Measurements from ENCODE around the gene TIMM50. TPM values are rescaled to one million over a fixed set of nuclear protein-coding genes. Genes with fewer than 3 reads are reported as not detected.

TIMM50 gene
- total and polyA plus RNA-seq, 8 donors, result 15.2 to 40.4 (median 22.3) TPM

DNA sequence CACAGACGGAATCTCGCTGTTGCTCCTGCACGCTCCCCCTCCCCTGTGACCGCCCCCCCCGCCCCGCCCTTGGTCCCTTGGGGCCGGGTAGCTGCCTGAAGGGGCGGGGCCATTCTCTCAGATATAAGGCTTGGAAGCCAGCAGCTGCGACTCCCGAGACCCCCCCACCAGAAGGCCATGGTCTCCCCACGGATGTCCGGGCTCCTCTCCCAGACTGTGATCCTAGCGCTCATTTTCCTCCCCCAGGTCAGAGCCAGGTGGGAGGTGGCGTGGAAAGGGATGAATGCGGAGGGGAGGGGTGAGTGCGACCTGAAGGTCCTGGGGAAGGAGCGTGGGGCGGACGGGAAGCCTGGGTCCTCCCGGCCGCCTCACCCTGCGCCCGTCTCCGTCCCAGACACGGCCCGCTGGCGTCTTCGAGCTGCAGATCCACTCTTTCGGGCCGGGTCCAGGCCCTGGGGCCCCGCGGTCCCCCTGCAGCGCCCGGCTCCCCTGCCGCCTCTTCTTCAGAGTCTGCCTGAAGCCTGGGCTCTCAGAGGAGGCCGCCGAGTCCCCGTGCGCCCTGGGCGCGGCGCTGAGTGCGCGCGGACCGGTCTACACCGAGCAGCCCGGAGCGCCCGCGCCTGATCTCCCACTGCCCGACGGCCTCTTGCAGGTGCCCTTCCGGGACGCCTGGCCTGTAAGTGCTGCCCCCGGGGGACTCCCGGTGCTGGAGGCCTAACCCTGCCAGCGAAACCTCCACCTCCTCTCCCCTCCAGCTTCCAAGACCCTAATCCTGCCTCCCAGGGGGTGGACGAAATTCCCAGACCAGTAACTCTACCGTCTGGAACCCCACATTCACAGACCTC is 18.4 kb downstream of the TIMM50 start, which contains the start of gene DLL3:
DLL3 (plus strand) TSS at position 150 of the 845 bp plus-strand sequence; CDS start at position 178, 28 bp downstream.
- intact Hi-C loops (cut with DNase I), result no loop called here
- H3K4me1 ChIP-seq, result peaks cover 6 to 8% (median 7%) of the 10 kb centered on the region in 3 donors
- WGBS, 2 donors, result 2% methylated on average over 55 to 60 of the region's 60 CpGs

DNA sequence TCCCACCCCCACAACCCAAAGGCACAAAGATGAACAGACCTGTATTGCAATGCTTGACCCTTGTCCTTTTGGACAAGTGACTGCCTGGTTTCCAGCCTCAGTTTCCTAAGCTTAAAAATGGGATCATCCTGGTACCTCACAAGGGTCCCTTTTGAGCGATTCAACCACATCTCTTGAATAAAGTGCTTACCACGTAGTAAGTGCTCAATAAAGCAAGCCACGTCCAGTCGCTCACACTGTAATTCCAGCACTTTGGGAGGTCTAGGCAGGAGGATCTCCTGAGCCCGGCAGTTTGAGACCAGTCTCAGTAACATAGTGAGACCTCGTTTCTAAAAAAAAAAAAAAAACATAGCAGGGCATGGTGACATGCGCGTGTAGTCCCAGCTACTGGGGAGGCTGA is 19.3 kb downstream of the TIMM50 start:
- 70 to 73% methylated on average over 8 of the region's 8 CpGs for WGBS, 2 donors
- peaks cover 0 to 5% (median 2%) of the 10 kb centered on the region in 4 donors for H3K27me3 ChIP-seq
- ATAC-seq (no peak), DNase-seq (no peak), FAIRE-seq (no peak)
- no peaks in the 10 kb centered on the region for H3K36me3 ChIP-seq
- no peak overlapping the region for H3K4me3 ChIP-seq
- H3K27ac ChIP-seq, result no peak overlapping the region
- no peaks in the 10 kb centered on the region for H3K9me3 ChIP-seq
- intact Hi-C loops (cut with DNase I), result no loop called here
- TF ChIP-seq, protein P1, sequence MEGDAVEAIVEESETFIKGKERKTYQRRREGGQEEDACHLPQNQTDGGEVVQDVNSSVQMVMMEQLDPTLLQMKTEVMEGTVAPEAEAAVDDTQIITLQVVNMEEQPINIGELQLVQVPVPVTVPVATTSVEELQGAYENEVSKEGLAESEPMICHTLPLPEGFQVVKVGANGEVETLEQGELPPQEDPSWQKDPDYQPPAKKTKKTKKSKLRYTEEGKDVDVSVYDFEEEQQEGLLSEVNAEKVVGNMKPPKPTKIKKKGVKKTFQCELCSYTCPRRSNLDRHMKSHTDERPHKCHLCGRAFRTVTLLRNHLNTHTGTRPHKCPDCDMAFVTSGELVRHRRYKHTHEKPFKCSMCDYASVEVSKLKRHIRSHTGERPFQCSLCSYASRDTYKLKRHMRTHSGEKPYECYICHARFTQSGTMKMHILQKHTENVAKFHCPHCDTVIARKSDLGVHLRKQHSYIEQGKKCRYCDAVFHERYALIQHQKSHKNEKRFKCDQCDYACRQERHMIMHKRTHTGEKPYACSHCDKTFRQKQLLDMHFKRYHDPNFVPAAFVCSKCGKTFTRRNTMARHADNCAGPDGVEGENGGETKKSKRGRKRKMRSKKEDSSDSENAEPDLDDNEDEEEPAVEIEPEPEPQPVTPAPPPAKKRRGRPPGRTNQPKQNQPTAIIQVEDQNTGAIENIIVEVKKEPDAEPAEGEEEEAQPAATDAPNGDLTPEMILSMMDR (IDR thresholded peaks at IDR 0.05), result no peak
- peaks cover 6 to 8% (median 7%) of the 10 kb centered on the region in 3 donors for H3K4me1 ChIP-seq

More for the DNA sequence above, 18.4 kb downstream of the TIMM50 start, which contains the start of gene DLL3:
- Histone ChIP-seq H3K27ac (no peak within 1 kb of the TSS), H3K27me3 (peaks cover 0 to 4% (median 2%) of the 10 kb centered on the region in 4 donors), H3K9me3 (no peaks in the 10 kb centered on the region), H3K36me3 (no peaks in the 10 kb centered on the region), H3K4me3 (peak within 1 kb of the TSS in 2 of 4 donors; percentile 4 to 17)
- ATAC-seq (peak in 1 of 4 donors; percentile 35), FAIRE-seq (no peak), DNase-seq (no peak)
- TF ChIP-seq, protein P1 (IDR thresholded peaks at IDR 0.05), result no peak

DNA sequence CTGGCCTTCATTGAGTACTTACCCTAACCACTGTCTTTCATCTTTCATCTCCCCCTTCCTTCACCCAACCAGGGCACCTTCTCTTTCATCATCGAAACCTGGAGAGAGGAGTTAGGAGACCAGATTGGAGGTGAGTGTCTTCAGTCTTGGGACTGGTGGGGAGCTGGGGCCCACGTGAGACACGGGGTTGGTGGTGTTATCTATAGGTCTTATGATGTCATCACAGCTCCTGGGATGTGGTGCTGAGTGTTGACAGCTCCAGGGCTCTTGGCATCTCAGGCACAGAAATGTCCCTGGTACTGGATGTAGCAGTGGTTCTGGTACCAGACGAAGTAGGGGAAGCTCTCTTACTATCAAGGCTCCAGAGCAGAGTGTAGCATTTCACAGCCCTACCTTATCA is 19.9 kb downstream of the TIMM50 start:
- WGBS, 2 donors, result 38 to 54% methylated on average over 4 of the region's 4 CpGs
- Histone ChIP-seq H3K36me3 (no peaks in the 10 kb centered on the region), H3K4me3 (no peak overlapping the region), H3K4me1 (peaks cover 6 to 8% (median 7%) of the 10 kb centered on the region in 3 donors), H3K27me3 (peaks cover 0 to 10% (median 2%) of the 10 kb centered on the region in 4 donors), H3K9me3 (no peaks in the 10 kb centered on the region), H3K27ac (no peak overlapping the region)
- ATAC-seq, result no peak
- intact Hi-C loops (cut with DNase I), result no loop called here
- FAIRE-seq, result no peak
- TF ChIP-seq, protein P1 (IDR thresholded peaks at IDR 0.05), result no peak
- no peak for DNase-seq

DNA sequence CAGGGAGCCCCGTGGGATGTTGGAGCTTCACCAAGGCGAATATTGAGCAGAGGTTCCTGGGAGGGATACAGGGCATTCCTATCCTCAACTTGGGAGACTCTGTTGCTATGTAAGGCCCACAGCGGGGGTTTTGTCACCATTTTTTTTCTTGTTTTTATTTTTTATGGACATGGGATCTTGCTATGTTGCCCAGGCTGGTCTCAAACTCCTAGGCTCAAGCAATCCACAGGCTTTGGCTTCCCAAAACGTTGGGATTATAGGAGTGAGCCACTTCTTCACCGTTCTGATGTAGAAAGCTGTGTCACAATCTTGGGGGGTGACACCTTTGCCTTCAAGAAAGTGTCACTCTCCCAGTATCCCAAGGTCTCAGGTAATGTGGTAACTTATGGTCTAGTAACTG is 20.7 kb downstream of the TIMM50 start:
- WGBS, 2 donors, result 69 to 77% methylated on average over 5 of the region's 5 CpGs
- Histone ChIP-seq H3K27me3 (peaks cover 0 to 17% (median 2%) of the 10 kb centered on the region in 4 donors), H3K9me3 (no peaks in the 10 kb centered on the region), H3K27ac (no peak overlapping the region), H3K4me3 (no peak overlapping the region), H3K36me3 (no peaks in the 10 kb centered on the region), H3K4me1 (peaks cover 6 to 8% (median 7%) of the 10 kb centered on the region in 3 donors)
- no peak for FAIRE-seq
- intact Hi-C loops (cut with DNase I), result no loop called here
- TF ChIP-seq, protein P1 (IDR thresholded peaks at IDR 0.05), result no peak
- no peak for DNase-seq
- ATAC-seq, result no peak
